Thoracic aorta (tissue), 2 donors: ENCODE measurements around the gene TM7SF3. TPM values are rescaled to one million over a fixed set of nuclear protein-coding genes. Genes with fewer than 3 reads are reported as not detected.

ENCODE experiments used
- ATAC-seq: fragments of 150-250 bp; one replicate; pipeline ENCODE4 v1.8.0; 2017; ENCODE audit warnings: low read depth; ENCODE audit not compliant: insufficient number of reproducible peaks, low FRiP score
- DNase-seq: peaks from one replicate; pipeline ENCODE4 v3.0.0-alpha.2; 2020; ENCODE audit warnings: low spot score
- H3K27ac ChIP-seq, 2 donors: fragments of 200-600 bp; sonication (generic); 1 replicate in 1 of 2; 2 replicates in 1 of 2; pipeline ENCODE4 v1.5.1; 2016; ENCODE audit warnings: mild to moderate bottlenecking in 2 of 2, moderate library complexity in 2 of 2
- H3K27me3 ChIP-seq: fragments of 200-600 bp; sonication (generic); replicated peaks from 2 replicates; pipeline ENCODE4 v1.6.0; 2016; ENCODE audit warnings: mild to moderate bottlenecking; ENCODE audit not compliant: insufficient read depth
- H3K36me3 ChIP-seq: fragments of 200-600 bp; sonication (generic); one replicate; pipeline ENCODE4 v1.5.1; 2016
- H3K4me1 ChIP-seq, 2 donors: fragments of 200-600 bp; sonication (generic); 1 replicate in 1 of 2; 2 replicates in 1 of 2; pipeline versions ENCODE4 v1.5.1 to v1.6.0; 2016; ENCODE audit warnings: low read depth in 2 of 2, mild to moderate bottlenecking in 1 of 2; ENCODE audit not compliant: control insufficient read depth in 1 of 2
- H3K4me3 ChIP-seq: fragments of 200-600 bp; sonication (generic); 2 replicates; pipeline ENCODE4 v1.5.1; 2016; ENCODE audit warnings: mild to moderate bottlenecking
- H3K9me3 ChIP-seq: fragments of 200-600 bp; sonication (generic); 2 replicates; pipeline ENCODE4 v1.5.1; 2016
- CTCF ChIP-seq: fragments of 200-600 bp; sonication (generic); IDR thresholded peaks from one replicate; pipeline ENCODE4 v1.5.1; 2019; ENCODE audit warnings: antibody characterized with exemption
- total RNA-seq, 2 donors: library from RNA; depleted of rRNA; stranded (reverse); fragments of >200 nt; gene quantifications; one replicate each; pipeline versions ENCODE4 v1.1.0 to v1.2.3, GENCODE V29; 2016

Gene TM7SF3
- total RNA-seq, 2 donors from 2014 or later = 112 to 128 TPM

GRCh38 chr12:26979733-26980132, 34.5 kb downstream of the TM7SF3 start:
- Histone ChIP-seq H3K4me3 (no peak overlapping the region), H3K4me1 (no peaks in the 10 kb centered on the region), H3K36me3 (peaks cover 14% of the 10 kb centered on the region), H3K27ac (no peak overlapping the region), H3K9me3 (no peaks in the 10 kb centered on the region), H3K27me3 (no peaks in the 10 kb centered on the region)
- no peak for TF ChIP-seq CTCF
- DNase-seq = no peak
- ATAC-seq = no peak

GRCh38 chr12:26978801-26979200, 35.4 kb downstream of the TM7SF3 start:
- Histone ChIP-seq H3K27me3 (no peaks in the 10 kb centered on the region), H3K27ac (no peak overlapping the region), H3K4me3 (no peak overlapping the region), H3K36me3 (peaks cover 11% of the 10 kb centered on the region), H3K4me1 (no peaks in the 10 kb centered on the region), H3K9me3 (no peaks in the 10 kb centered on the region)
- ATAC-seq = no peak
- TF ChIP-seq CTCF = no peak
- no peak for DNase-seq

GRCh38 chr12:26976687-26977086, 37.5 kb downstream of the TM7SF3 start:
- Histone ChIP-seq H3K36me3 (peaks cover 8% of the 10 kb centered on the region), H3K9me3 (no peaks in the 10 kb centered on the region), H3K4me3 (no peak overlapping the region), H3K27ac (no peak overlapping the region), H3K4me1 (no peaks in the 10 kb centered on the region), H3K27me3 (no peaks in the 10 kb centered on the region)
- no peak for TF ChIP-seq CTCF
- DNase-seq (no peak), ATAC-seq (no peak)

GRCh38 chr12:26971963-26972362, 42.2 kb downstream of the TM7SF3 start:
- Histone ChIP-seq H3K36me3 (peaks cover 16% of the 10 kb centered on the region), H3K9me3 (no peaks in the 10 kb centered on the region)

GRCh38 chr12:26970136-26970535, 44.0 kb downstream of the TM7SF3 start:
- Histone ChIP-seq H3K4me3 (no peak overlapping the region), H3K4me1 (no peaks in the 10 kb centered on the region), H3K27me3 (no peaks in the 10 kb centered on the region), H3K36me3 (peaks cover 19% of the 10 kb centered on the region), H3K9me3 (no peaks in the 10 kb centered on the region), H3K27ac (no peak overlapping the region)
- no peak for TF ChIP-seq CTCF
- DNase-seq (no peak), ATAC-seq (no peak)

More at GRCh38 chr12:26971963-26972362, 42.2 kb downstream of the TM7SF3 start:
- DNase-seq (no peak), ATAC-seq (no peak)
- Histone ChIP-seq H3K4me1 (no peaks in the 10 kb centered on the region), H3K27ac (no peak overlapping the region), H3K4me3 (no peak overlapping the region), H3K27me3 (no peaks in the 10 kb centered on the region)
- TF ChIP-seq CTCF = no peak
